ENCODE measurements around the gene FSD1. TPM values are rescaled to one million over a fixed set of nuclear protein-coding genes. Genes with fewer than 3 reads are reported as not detected.
"Not testable (repeated sequence)": the region's sequence is repeated elsewhere in the genome, so short reads cannot be mapped to it uniquely, and the experiment has no call there.

The FSD1 gene
- total RNA-seq, 2 experiments from 2014 or later, result 20.8 to 21.8 TPM

- not testable (repeated sequence) for H3K36me3 Mint-ChIP-seq; H3K4me3 Mint-ChIP-seq; H3K27me3 Mint-ChIP-seq; H3K27ac Mint-ChIP-seq; H3K4me1 Mint-ChIP-seq; DNase-seq; ATAC-seq (ENCODE audit: low read depth); H3K9me3 Mint-ChIP-seq
- POLR2A ChIA-PET, result interaction anchor here (0.7 kb wide), 2 partner anchors 9 to 128 kb away, joined by 3 read pairs; no protein-coding TSS in a partner anchor
Observed at GRCh38 chr19:4274321-4274686, 30.1 kb upstream of the FSD1 start.

GRCh38 chr19:4277191-4277696, 27.2 kb upstream of the FSD1 start:
- POLR2A ChIA-PET, result interaction anchor here (1.2 kb wide), 2 partner anchors 10 to 66 kb away, joined by 3 to 5 read pairs; no protein-coding TSS in a partner anchor
- H3K4me3 Mint-ChIP-seq, result no peak overlapping the region
- no peaks in the 10 kb centered on the region for H3K9me3 Mint-ChIP-seq

GRCh38 chr19:4278010-4278409, 26.4 kb upstream of the FSD1 start:
- ATAC-seq (ENCODE audit: low read depth) (no peak), DNase-seq (no peak)
- no peak overlapping the region for H3K4me3 Mint-ChIP-seq
- POLR2A ChIA-PET, result interaction anchor here (1.2 to 1.8 kb wide), 2 partner anchors 11 to 65 kb away, joined by 5 to 7 read pairs; partner anchors contain the start of gene MPND
- no peaks in the 10 kb centered on the region for H3K9me3 Mint-ChIP-seq
- H3K4me1 Mint-ChIP-seq, result peaks cover 4% of the 10 kb centered on the region
- H3K36me3 Mint-ChIP-seq, result no peaks in the 10 kb centered on the region
- H3K27ac Mint-ChIP-seq, result no peak overlapping the region
- H3K27me3 Mint-ChIP-seq, result peaks cover 34% of the 10 kb centered on the region

More at GRCh38 chr19:4277191-4277696, 27.2 kb upstream of the FSD1 start:
- ATAC-seq (ENCODE audit: low read depth) (no peak), DNase-seq (no peak)
- H3K36me3 Mint-ChIP-seq, result no peaks in the 10 kb centered on the region
- peaks cover 33% of the 10 kb centered on the region for H3K27me3 Mint-ChIP-seq
- H3K4me1 Mint-ChIP-seq, result peaks cover 4% of the 10 kb centered on the region
- H3K27ac Mint-ChIP-seq, result no peak overlapping the region

GRCh38 chr19:4278419-4279266, 25.8 kb upstream of the FSD1 start, which contains the start of gene SHD:
Gene SHD (plus strand): TSS chr19:4279266. CDS start chr19:4280064, 798 bp downstream.
- POLR2A ChIA-PET, result interaction anchor here (0.6 to 1.8 kb wide), 5 partner anchors 14 to 553 kb away, joined by 3 to 7 read pairs (median 4); partner anchors contain the start of genes MPND and YJU2
- DNase-seq (no peak), ATAC-seq (ENCODE audit: low read depth) (no peak)
- H3K36me3 Mint-ChIP-seq, result no peaks in the 10 kb centered on the region
- peaks cover 4% of the 10 kb centered on the region for H3K4me1 Mint-ChIP-seq
- H3K27me3 Mint-ChIP-seq, result peaks cover 34% of the 10 kb centered on the region
- no peak within 1 kb of the TSS for H3K27ac Mint-ChIP-seq
- peak within 1 kb of the TSS; percentile 71 for H3K4me3 Mint-ChIP-seq
- H3K9me3 Mint-ChIP-seq, result no peaks in the 10 kb centered on the region

DNA sequence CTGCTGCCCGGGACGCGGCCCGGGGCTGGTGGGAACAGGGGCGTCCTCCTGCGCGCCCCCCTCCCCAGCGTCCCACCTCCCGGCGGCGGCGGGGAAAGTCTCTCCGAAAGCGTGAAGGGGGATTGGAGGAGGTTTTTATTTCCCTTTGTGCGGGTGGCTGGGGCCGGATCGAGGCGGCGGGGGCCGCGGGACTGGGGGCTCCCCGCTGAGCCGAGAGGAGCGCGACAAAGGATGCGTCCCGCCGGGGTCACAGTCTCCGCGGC, 25.2 kb upstream of the FSD1 start:
- no peak overlapping the region for H3K4me3 Mint-ChIP-seq
- H3K27ac Mint-ChIP-seq, result no peak overlapping the region
- POLR2A ChIA-PET, result interaction anchor here (0.6 to 1.8 kb wide), 5 partner anchors 14 to 553 kb away, joined by 3 to 7 read pairs (median 4); partner anchors contain the start of genes MPND and YJU2
- peaks cover 34% of the 10 kb centered on the region for H3K27me3 Mint-ChIP-seq
- no peak for DNase-seq
- ATAC-seq (ENCODE audit: low read depth), result no peak
- H3K9me3 Mint-ChIP-seq, result no peaks in the 10 kb centered on the region
- no peaks in the 10 kb centered on the region for H3K36me3 Mint-ChIP-seq
- H3K4me1 Mint-ChIP-seq, result peaks cover 4% of the 10 kb centered on the region

DNA sequence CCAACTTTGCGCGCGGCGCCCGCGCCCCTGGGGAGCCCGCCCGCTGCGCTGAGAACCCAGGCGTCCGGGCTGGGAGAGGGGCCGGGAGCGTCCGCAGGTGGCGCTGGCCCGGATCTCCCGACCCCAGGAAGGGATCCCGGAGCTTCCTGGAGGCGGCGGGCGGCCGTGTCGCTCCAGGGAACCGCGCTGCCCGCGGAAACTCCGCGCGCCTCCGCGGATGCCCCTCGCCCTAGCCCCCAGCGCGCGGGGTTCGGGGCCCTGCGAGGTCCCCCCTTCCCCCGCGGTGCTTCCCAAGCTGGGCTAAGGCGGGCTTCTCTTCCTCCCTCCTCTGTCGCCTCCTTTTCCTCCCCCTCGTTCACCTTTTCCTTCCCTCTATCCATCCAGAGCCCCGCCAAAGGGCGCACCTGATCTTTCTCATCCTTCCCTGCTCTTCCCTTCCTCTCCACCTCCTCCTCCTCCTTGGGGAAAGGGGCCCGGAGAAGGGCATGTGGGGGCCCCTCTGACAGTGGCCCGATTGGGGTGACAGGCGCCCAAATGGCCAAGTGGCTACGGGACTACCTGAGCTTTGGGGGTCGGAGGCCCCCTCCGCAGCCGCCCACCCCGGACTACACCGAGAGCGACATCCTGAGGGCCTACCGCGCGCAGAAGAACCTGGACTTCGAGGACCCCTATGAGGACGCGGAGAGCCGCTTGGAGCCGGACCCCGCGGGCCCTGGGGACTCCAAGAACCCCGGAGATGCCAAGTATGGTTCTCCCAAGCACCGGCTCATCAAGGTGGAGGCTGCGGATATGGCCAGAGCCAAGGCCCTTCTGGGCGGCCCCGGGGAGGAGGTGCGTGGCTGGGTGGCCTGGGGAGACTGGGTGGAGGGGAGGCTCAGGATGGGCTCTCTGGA, 24.6 kb upstream of the FSD1 start:
- H3K4me3 Mint-ChIP-seq, result peak overlapping the region; percentile 71
- POLR2A ChIA-PET, result interaction anchor here (0.6 to 1.8 kb wide), 7 partner anchors 15 to 554 kb away, joined by 3 to 7 read pairs (median 4); partner anchors contain the start of genes MPND and YJU2
- no peaks in the 10 kb centered on the region for H3K9me3 Mint-ChIP-seq
- H3K27me3 Mint-ChIP-seq, result peaks cover 34% of the 10 kb centered on the region
- DNase-seq (no peak), ATAC-seq (ENCODE audit: low read depth) (no peak)
- peaks cover 4% of the 10 kb centered on the region for H3K4me1 Mint-ChIP-seq
- no peak overlapping the region for H3K27ac Mint-ChIP-seq
- no peaks in the 10 kb centered on the region for H3K36me3 Mint-ChIP-seq

GRCh38 chr19:4284176-4284958, 20.0 kb upstream of the FSD1 start:
- H3K27ac Mint-ChIP-seq, result no peak overlapping the region

GRCh38 chr19:4284974-4285373, 19.4 kb upstream of the FSD1 start:
- no peak overlapping the region for H3K4me3 Mint-ChIP-seq

More at GRCh38 chr19:4284176-4284958, 20.0 kb upstream of the FSD1 start:
- DNase-seq, result no peak
- H3K4me3 Mint-ChIP-seq, result no peak overlapping the region
- H3K4me1 Mint-ChIP-seq, result peaks cover 2% of the 10 kb centered on the region
- no peaks in the 10 kb centered on the region for H3K9me3 Mint-ChIP-seq
- H3K27me3 Mint-ChIP-seq, result peaks cover 25% of the 10 kb centered on the region
- no peaks in the 10 kb centered on the region for H3K36me3 Mint-ChIP-seq
- POLR2A ChIA-PET, result no interaction called here
- no peak for ATAC-seq (ENCODE audit: low read depth)

DNA sequence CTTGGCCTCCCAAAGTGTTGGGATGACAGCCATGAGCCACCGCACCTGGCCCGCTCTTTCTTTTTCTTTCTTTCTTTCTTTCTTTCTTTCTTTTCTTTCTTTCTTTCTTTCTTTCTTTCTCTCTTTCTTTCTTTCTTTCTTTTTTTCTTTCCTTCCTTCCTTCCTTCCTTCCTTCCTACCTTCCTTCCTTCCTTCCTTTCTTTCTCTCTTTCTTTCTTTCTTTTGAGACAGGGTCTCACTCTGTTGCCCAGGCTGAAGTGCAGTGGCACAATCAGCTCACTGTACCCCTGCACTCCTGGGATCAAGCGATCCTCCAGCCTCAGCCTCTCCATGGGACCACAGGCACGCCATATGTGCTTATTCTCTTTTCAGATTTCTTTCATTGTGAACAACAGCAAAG, 18.3 kb upstream of the FSD1 start:
- H3K27ac Mint-ChIP-seq; H3K4me3 Mint-ChIP-seq; H3K27me3 Mint-ChIP-seq; ATAC-seq (ENCODE audit: low read depth); POLR2A ChIA-PET; H3K36me3 Mint-ChIP-seq; H3K9me3 Mint-ChIP-seq; H3K4me1 Mint-ChIP-seq; DNase-seq: not testable (repeated sequence)

More at GRCh38 chr19:4284974-4285373, 19.4 kb upstream of the FSD1 start:
- DNase-seq, result no peak
- Mint-ChIP-seq H3K27me3 (peaks cover 21% of the 10 kb centered on the region), H3K4me1 (no peaks in the 10 kb centered on the region), H3K36me3 (no peaks in the 10 kb centered on the region), H3K9me3 (no peaks in the 10 kb centered on the region), H3K27ac (no peak overlapping the region)
- POLR2A ChIA-PET, result no interaction called here
- no peak for ATAC-seq (ENCODE audit: low read depth)

DNA sequence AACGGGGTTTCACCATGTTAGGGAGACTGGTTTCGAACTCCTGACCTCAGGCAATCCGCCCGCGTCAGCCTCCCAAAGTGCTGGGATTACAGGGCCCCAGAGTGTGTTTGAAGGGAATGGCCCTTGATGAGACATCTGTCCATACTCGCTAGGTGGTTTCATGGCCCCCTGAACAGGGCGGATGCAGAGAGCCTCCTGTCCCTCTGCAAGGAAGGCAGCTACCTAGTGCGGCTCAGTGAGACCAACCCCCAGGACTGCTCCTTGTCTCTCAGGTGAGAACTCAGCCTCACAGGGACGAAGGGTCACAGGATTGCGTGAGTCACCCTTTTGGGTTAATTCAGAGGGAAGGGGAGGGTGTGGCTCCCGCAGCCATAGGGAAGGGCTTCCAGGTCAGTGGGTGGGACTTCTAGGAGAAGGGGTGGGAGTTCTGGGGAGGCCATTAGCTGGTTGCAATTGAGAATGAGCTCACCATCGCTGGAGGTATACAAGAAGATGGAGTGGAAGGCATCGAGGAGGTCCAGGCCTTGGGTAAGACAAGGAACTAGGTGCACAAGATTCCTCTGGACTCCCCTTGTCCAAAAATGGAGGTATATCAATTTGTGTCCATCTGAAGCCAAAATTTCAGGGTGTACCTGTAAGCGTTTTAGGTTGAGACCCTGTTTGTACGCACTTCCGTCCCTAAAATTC, 16.2 kb upstream of the FSD1 start:
- no peak for ATAC-seq (ENCODE audit: low read depth)
- Mint-ChIP-seq H3K36me3 (no peaks in the 10 kb centered on the region), H3K9me3 (no peaks in the 10 kb centered on the region), H3K4me3 (no peak overlapping the region), H3K27me3 (no peaks in the 10 kb centered on the region), H3K27ac (no peak overlapping the region), H3K4me1 (no peaks in the 10 kb centered on the region)
- POLR2A ChIA-PET, result no interaction called here
- DNase-seq, result no peak

DNA sequence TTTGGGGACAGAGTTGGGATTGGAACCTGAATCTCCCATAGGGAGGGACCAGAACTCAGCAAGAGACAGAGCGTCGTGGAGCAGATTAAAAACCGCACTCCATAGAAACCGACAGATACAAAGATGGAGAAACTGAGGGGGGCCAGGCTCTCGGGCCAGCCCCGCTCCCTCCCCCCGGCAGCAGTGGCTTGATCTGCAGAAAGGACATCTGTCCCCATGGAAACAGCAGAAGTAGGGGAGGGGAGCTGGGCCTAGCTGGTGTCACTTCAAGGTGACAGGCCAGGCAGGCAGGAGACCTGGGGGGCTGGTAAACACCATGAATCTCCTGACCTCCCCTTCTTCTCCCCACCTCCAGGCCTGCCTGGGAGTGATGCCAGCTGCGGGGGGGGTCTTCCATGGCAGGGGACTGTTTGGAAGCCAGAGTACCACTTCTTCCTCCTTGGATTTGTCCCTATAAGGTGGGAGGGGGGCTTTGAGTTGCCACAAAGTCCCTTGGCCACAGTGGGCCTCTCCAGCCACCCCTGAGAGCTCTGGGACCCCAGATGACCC, 13.1 kb upstream of the FSD1 start:
- Mint-ChIP-seq H3K36me3 (no peaks in the 10 kb centered on the region), H3K27me3 (no peaks in the 10 kb centered on the region), H3K4me1 (no peaks in the 10 kb centered on the region), H3K27ac (no peak overlapping the region), H3K4me3 (no peak overlapping the region), H3K9me3 (no peaks in the 10 kb centered on the region)
- DNase-seq, result no peak
- POLR2A ChIA-PET, result no interaction called here
- ATAC-seq (ENCODE audit: low read depth), result no peak

GRCh38 chr19:4292515-4292914, 11.9 kb upstream of the FSD1 start:
- POLR2A ChIA-PET, result no interaction called here
- no peak for DNase-seq
- H3K4me3 Mint-ChIP-seq, result no peak overlapping the region
- no peaks in the 10 kb centered on the region for H3K36me3 Mint-ChIP-seq
- no peak overlapping the region for H3K27ac Mint-ChIP-seq
- no peaks in the 10 kb centered on the region for H3K27me3 Mint-ChIP-seq
- no peak for ATAC-seq (ENCODE audit: low read depth)
- no peaks in the 10 kb centered on the region for H3K9me3 Mint-ChIP-seq
- no peaks in the 10 kb centered on the region for H3K4me1 Mint-ChIP-seq
